ENCODE measurements around the gene URB1.
"Not testable (repeated sequence)": the region's sequence is repeated elsewhere in the genome, so short reads cannot be mapped to it uniquely, and the experiment has no call there.

The URB1 gene

DNA sequence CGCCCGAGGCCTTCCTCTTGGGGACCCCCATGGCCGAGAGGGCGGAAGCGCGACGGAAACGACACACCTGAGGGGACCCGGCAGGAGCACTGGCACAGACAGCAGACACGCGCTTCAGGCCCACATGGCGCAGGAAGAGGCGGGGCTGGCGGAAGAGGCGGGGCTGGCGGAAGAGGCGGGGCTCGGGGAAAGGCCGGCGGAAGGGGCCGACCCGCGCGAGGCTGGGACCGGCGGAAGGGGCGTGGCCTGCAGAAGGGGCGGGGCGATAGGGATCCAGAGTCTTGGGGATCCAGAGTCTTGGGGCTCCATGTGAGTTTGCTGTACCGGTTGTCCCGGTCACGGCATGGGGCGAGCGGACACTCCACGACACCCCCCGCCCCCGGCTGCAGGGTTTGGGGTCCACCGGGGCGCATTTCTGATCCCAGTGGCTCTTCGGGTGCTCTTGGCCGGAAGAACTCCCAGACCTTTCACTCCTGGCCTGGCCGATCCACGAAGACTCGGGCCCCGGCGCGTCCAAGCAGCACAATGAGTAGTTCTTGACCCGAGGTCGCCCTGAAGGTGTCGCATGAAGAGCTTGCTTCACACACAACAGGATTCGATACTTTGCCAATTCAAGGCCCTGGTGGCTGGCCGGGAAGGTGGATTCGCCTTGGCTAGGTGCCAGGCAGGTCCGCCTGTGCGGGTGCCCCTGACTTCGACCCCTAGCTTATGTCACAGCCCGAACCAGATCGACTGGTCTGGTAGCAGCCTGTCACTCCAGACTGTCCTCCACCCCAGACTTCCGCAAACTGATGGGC, at the start of gene URB1:
Gene URB1 (minus strand): TSS at position 133 of the 797 bp plus-strand sequence. CDS start 102 bp downstream, at position 31.
- DNase-seq (ENCODE audit: low spot score): peak; percentile 97

GRCh38 chr21:32437729-32438128, 44.9 kb upstream of the URB1 start:
- DNase-seq (ENCODE audit: low spot score): no peak

GRCh38 chr21:32432982-32433660, 40.3 kb upstream of the URB1 start:
- DNase-seq (ENCODE audit: low spot score): not testable (repeated sequence)

GRCh38 chr21:32427958-32428623, 35.3 kb upstream of the URB1 start:
- no peak for DNase-seq (ENCODE audit: low spot score)

- peak; percentile 63 for DNase-seq (ENCODE audit: low spot score)
These were observed 33.8 kb upstream of the URB1 start for GRCh38 chr21:32426592-32427051.

DNA sequence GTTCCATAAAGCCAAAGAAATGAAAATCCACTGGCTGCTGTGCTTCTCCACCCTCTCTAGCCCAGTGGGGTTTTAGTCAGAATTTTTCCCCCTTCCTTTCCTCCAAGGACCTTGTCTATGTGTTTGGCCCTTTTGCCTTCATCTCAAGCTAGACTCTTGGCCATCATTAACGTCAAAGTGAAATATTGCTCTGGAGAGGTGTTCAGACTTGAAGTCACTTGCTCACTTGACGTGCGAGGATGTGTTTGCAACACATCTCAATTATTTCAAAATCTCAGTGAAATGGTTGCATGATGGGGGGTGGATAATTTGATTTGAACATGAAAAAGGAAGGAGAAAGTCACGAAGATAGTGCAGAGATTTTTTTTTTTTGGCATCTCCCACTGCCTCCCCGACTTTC, 33.3 kb upstream of the URB1 start:
- no peak for DNase-seq (ENCODE audit: low spot score)

DNA sequence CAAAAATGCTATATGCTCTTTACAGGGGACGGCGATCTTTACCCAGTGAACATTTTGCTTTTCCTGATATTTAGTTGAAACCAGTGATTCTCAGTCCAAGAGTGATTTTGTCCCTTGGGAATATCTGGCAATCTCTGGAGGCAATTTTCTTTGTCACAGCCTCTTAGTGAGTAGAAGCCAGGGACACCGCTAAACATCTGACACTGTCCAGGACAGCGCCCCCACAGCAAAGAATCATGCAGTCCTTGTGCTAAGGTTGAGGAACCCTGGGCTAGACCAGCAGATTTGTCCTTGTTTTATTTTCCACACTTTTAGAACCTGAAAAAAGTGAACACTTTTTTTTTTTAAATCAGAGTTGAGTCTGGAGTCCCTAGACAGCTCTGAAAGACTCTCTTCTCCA, 32.8 kb upstream of the URB1 start:
- DNase-seq (ENCODE audit: low spot score): no peak

DNA sequence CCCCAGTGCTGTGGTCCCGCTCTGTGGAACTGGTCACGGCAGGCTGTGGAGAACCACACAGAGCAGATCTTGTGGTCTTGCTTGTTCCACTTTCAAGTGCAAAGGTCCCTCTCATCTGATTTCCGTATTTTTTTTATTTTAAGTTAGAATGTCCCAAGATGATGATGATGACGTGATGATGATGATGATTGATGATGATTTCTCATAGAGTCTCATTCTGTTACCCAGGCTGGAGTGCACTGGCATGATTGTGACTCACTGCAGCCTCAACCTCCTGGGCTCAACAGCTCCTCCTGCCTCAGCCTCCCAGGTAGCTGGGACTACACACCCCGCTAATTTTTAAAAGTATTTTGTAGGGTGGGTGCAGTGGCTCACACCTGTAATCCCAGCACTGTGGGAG, 31.9 kb upstream of the URB1 start:
- DNase-seq (ENCODE audit: low spot score): no peak

- DNase-seq (ENCODE audit: low spot score): no peak
These were observed 31.4 kb upstream of the URB1 start for GRCh38 chr21:32424191-32424535.

DNA sequence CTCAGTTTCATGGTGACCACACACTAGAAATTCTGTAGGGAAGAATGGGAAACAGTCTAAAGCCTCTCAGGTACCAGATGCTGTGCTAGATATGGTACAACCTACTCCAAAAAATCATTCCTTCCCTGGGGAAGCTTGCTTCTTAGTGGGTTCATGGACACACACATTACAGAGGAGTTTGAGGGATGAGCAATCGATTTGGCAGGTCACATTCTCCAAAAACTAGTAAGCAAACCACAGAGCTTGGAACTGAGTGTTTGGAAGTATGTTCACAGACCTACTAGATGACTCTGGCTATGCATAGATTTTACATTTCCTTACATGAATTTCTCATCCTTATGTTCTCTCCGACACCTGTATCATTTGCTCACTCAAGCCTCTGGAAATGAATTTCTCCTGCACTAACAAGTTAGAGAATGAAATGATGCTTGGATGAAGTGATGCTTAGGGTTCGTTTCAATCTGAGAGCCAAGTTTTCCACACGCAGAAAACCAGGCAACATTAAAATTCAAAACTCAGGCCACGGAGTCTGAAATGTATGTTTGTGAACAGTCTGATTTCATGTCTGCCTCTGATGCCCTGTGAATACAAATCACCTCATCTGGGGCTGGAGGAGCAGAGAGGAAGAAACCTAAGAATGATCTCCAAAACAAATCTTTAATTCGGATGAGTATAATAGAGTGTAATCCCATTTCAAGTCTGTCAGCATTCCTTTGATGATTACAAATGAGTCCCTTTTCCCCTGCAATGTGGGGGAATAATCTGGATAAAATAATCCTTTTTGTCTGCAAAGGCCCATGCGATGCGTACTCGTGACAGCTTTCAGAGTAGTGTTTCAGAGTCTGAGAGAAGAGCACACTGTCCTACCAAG, 30.7 kb upstream of the URB1 start:
- DNase-seq (ENCODE audit: low spot score): peak; percentile 85

- DNase-seq (ENCODE audit: low spot score): no peak
These were observed 29.3 kb upstream of the URB1 start for GRCh38 chr21:32422064-32422463.

GRCh38 chr21:32418146-32418545, 25.3 kb upstream of the URB1 start:
- no peak for DNase-seq (ENCODE audit: low spot score)

DNA sequence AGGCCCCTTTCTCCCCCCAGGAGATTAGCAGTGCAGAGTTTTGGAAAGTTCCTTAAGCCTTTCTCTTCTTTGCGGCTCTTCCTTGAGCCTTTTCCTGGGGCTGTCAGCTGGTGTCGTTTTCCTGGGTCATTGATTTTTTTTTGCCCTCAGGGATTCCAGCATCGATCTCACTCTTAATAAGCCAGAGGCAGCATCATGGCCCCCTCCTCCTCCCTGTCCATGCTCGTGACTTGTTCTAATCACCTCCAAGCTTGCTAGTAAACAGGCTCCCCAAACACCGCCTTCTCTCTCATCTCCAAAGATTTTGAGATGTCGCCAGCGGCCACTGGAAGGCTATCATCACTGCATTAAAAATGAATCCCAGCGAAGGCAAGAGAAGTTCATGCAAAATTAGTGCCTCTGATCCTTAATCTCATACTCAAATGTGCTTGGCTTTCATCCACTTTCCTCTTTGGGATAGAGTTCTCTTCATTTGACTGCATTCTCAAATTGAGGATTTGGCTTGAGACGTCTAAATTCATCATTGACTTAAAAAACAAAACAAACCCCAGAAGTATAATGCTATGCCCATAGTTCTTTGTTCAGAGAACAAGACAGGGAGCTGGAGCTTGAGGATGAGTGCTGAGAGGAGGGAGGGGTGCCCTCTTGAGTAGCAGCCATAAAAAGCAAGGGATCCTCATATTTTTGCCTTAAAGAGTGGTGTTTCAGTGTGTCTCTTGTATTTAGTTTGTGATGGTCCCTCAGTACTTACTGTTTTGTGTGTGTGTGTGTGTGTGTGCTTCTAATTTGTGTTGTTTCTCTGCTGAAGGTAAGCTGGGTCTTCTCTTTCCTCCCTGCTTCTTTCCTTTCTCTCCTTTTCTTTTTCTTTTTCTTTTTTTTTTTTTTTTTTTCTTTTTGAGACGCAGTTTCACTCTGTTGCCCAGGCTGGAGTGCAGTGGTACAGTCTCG, 22.9 kb upstream of the URB1 start:
- no peak for DNase-seq (ENCODE audit: low spot score)

- DNase-seq (ENCODE audit: low spot score): peak; percentile 38
These were observed 22.0 kb upstream of the URB1 start for GRCh38 chr21:32414579-32415358.

DNA sequence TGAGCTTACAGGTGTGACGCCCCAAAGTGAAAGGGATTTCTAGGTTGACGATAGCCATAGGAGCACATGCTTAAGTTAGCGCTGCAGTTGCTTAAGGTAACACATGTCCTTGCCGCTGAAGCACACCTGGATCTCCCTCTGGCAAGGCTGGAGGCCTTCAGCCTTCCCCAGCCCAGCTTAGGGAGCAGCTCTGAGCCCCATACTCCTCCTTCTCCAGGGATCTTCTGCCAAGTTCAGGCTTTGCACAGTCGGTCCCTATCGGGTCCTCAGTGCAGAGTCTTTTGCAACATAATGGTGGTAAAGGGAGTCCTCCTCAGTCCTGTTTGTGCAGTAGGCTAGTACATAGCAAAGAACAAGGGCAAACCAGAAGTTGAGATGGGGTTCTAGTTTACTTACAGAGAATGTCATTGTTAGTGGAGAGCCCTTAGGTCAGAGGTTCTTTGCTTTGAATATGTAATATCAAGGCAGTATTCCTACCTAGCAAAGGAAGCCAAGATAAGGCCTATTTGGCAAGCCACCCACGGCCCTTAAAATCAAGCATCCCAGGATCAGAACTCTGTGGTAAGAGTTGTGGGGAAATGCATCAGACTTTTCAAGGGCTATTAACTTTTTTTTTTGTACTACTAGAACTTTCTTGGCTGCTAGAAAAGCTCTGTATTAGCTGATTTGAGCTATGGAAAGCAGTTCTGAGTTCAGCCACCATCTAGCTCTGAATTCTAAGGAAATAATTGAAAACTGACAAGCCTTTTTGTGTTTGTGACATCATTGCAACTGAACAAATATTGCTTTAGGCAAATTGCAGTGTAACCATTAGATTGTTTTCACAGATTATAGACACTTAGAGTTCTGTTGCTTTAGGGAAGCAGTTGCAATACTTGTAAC, 21.1 kb upstream of the URB1 start:
- DNase-seq (ENCODE audit: low spot score): no peak

DNA sequence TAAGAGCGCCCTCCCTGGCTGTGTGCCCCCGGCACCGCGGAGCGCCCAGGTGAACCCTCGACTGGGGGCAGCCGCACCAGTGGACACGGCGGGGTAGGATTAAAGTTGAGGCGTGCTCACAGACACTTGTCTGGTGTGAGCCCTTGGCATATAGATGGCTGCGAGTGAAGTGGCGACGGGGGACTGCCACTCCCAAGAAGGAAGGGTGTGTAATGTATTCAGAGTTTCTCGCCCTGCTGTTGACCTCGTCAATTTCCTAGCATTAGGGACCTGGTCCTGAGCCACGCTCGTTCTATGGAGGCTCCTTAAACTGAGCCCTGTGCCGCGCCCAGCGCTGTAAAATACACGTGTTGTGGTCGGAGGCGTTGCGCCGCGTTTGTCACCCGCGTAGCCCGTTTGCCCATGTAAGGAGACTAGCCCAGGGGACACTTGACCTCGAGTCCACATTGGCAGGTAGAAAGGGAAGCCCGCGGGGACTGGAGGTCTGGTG, 20.2 kb upstream of the URB1 start:
- no peak for DNase-seq (ENCODE audit: low spot score)

DNA sequence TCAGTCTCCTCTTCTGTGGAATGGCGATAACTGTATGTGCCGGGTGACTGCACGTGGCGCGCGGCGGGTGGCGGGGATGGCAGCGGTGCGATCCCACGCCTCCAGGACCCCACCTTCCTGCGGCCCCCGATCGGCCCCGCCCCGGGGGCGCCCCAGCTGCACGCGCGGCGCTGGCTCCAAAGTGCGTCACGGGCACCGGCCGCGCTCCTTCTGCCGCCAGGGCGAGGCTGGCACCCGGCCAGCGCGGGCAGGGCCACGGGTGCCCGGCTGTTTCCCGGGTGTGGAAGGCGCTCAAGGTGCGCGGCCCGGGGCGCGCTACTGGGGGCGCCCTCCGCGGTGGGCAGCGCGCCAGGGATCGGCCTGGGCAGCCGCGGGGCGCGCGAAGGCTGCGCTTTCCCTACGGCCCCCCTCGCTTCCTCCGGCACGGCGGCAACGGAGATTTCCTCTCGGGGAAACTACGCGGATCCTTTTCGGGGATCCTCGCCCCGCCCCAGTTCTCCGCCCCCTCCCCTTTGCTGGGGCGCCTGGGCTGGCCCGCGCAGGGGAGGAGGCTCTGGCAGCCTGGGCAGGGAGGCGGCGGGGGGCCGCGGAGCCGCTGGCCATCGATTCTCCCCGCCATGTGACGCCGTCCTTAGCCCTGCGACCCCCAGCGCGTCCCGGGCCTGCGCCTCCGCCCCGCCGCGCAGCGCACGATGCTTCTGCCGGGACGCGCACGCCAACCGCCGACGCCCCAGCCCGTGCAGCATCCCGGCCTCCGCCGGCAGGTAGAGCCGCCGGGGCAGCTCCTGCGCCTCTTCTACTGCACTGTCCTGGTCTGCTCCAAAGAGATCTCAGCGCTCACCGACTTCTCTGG, 19.6 kb upstream of the URB1 start, which contains the start of gene EVA1C:
Gene EVA1C (plus strand): TSS at position 545 of the 853 bp plus-strand sequence. CDS start 148 bp downstream, at position 693.
- peak; percentile 80 for DNase-seq (ENCODE audit: low spot score)

Data from AG20443 (cell line).